WTC11 (cell line): Measurements from ENCODE around the gene ERBB2. TPM values are rescaled to one million over a fixed set of nuclear protein-coding genes. Genes with fewer than 3 reads are reported as not detected.

Experiments used
- ATAC-seq: fragments of 200-7000 bp; cut with Tn5 transposase; 2 replicates; pipeline ENCODE4 v1.10.0; 2021; ENCODE audit warnings: mild to moderate bottlenecking, moderate library complexity
- CTCF ChIA-PET: fragments of 300-600 bp; sonication (Branson Sonifier 250); formaldehyde crosslinking; loops from one replicate; lab custom pipeline; 2021; ENCODE audit warnings: antibody characterized with exemption; lab: Charles Lee
- POLR2A ChIA-PET: fragments of 350-600 bp; sonication (Branson Sonifier 250); formaldehyde crosslinking; loops from one replicate; lab custom pipeline; 2021; ENCODE audit warnings: antibody characterized with exemption; lab: Charles Lee
- DNase-seq: peaks from one replicate; pipeline ENCODE4 v3.0.0; 2021; ENCODE audit warnings: low spot score
- H3K27ac Mint-ChIP-seq: 2 replicates; pipeline ENCODE4 v1.8.0; 2021; ENCODE audit warnings: mixed read lengths
- H3K27me3 Mint-ChIP-seq: 2 replicates; pipeline ENCODE4 v1.8.0; 2021; ENCODE audit warnings: low read depth, mild to moderate bottlenecking, moderate library complexity, mixed read lengths
- H3K36me3 Mint-ChIP-seq: 2 replicates; pipeline ENCODE4 v1.8.0; 2021; ENCODE audit warnings: mixed read lengths
- H3K4me1 Mint-ChIP-seq: 2 replicates; pipeline ENCODE4 v1.8.0; 2022; ENCODE audit warnings: mixed read lengths
- H3K4me3 Mint-ChIP-seq: 2 replicates; pipeline ENCODE4 v1.8.0; 2021; ENCODE audit warnings: mild to moderate bottlenecking, moderate library complexity, mixed read lengths
- H3K9me3 Mint-ChIP-seq: 2 replicates; pipeline ENCODE4 v1.8.0; 2021; ENCODE audit warnings: mixed read lengths
- FOXK1 ChIP-seq: sonication (generic); formaldehyde crosslinking; IDR thresholded peaks from 2 replicates; pipeline ENCODE4 v1.8.0; 2022; ENCODE audit warnings: mild to moderate bottlenecking, moderate library complexity, missing genetic modification reagents
- GABPB1 ChIP-seq: sonication (generic); formaldehyde crosslinking; IDR thresholded peaks from 2 replicates; pipeline ENCODE4 v1.8.1; 2023; ENCODE audit warnings: mild to moderate bottlenecking, missing genetic modification reagents
- GRHL2 ChIP-seq: fragments of 250-450 bp; sonication (Bioruptor Pico); IDR thresholded peaks from 2 replicates; pipeline ENCODE4 v1.8.0; 2022; ENCODE audit warnings: mild to moderate bottlenecking, moderate library complexity; ENCODE audit not compliant: insufficient replicate concordance, severe bottlenecking
- KAT7 ChIP-seq: sonication (generic); formaldehyde crosslinking; IDR thresholded peaks from 2 replicates; pipeline ENCODE4 v1.8.1; 2023; ENCODE audit warnings: missing genetic modification reagents, mild to moderate bottlenecking, borderline replicate concordance
- MYBL2 ChIP-seq: sonication (generic); formaldehyde crosslinking; IDR thresholded peaks from 2 replicates; pipeline ENCODE4 v1.8.1; 2023; ENCODE audit warnings: mild to moderate bottlenecking, moderate library complexity, missing genetic modification reagents
- OVOL2 ChIP-seq: fragments of 250-450 bp; sonication (Bioruptor Pico); IDR thresholded peaks from 2 replicates; pipeline ENCODE4 v1.9.0; 2021; ENCODE audit warnings: mild to moderate bottlenecking, borderline replicate concordance
- RELA ChIP-seq: sonication (generic); formaldehyde crosslinking; IDR thresholded peaks from 2 replicates; pipeline ENCODE4 v1.8.1; 2022; ENCODE audit warnings: missing genetic modification reagents, mild to moderate bottlenecking, borderline replicate concordance
- RORB ChIP-seq: fragments of 250-450 bp; sonication (Bioruptor Pico); IDR thresholded peaks from 2 replicates; pipeline ENCODE4 v1.9.0; 2021; ENCODE audit warnings: mild to moderate bottlenecking
- SP1 ChIP-seq: sonication (generic); formaldehyde crosslinking; conservative IDR thresholded peaks from 2 replicates; pipeline ENCODE4 v1.8.1; 2022; ENCODE audit warnings: missing genetic modification reagents
- TEAD1 ChIP-seq: sonication (generic); formaldehyde crosslinking; IDR thresholded peaks from 2 replicates; pipeline ENCODE4 v1.8.0; 2022; ENCODE audit warnings: mild to moderate bottlenecking, missing genetic modification reagents
- ZBTB21 ChIP-seq: sonication (generic); formaldehyde crosslinking; IDR thresholded peaks from 2 replicates; pipeline ENCODE4 v1.8.1; 2023; ENCODE audit warnings: mild to moderate bottlenecking, missing genetic modification reagents, borderline replicate concordance
- ZNF121 ChIP-seq: sonication (generic); formaldehyde crosslinking; IDR thresholded peaks from 2 replicates; pipeline ENCODE4 v1.8.0; 2023; ENCODE audit warnings: missing genetic modification reagents
- ZNF396 ChIP-seq: fragments of 250-450 bp; sonication (Bioruptor Pico); IDR thresholded peaks from 2 replicates; pipeline ENCODE4 v1.8.0; 2021; ENCODE audit warnings: mild to moderate bottlenecking, moderate library complexity, borderline replicate concordance
- ZNF416 ChIP-seq: fragments of 250-450 bp; sonication (Bioruptor Pico); IDR thresholded peaks from 2 replicates; pipeline ENCODE4 v1.9.0; 2021; ENCODE audit warnings: mild to moderate bottlenecking, inconsistent platforms
- ZNF423 ChIP-seq: fragments of 250-450 bp; sonication (Bioruptor Pico); IDR thresholded peaks from 2 replicates; pipeline ENCODE4 v2.1.2; 2022; ENCODE audit warnings: mild to moderate bottlenecking, moderate library complexity
- total RNA-seq: library from RNA; stranded (reverse); gene quantifications from 3 replicates; pipeline ENCODE4 v1.2.3, GENCODE V29; 2021
- TF ChIP-seq, protein P1 (sequence below): sonication (generic); formaldehyde crosslinking; IDR thresholded peaks from 2 replicates; pipeline ENCODE4 v1.8.0; 2023; ENCODE audit warnings: missing genetic modification reagents, mild to moderate bottlenecking, borderline replicate concordance
- TF ChIP-seq, protein P2 (sequence below): sonication (generic); formaldehyde crosslinking; IDR thresholded peaks from 2 replicates; pipeline ENCODE4 v1.8.0; 2023; ENCODE audit warnings: mild to moderate bottlenecking, missing genetic modification reagents
- TF ChIP-seq, protein P3 (sequence below): sonication (generic); formaldehyde crosslinking; IDR thresholded peaks from 2 replicates; pipeline ENCODE4 v1.8.1; 2023; ENCODE audit warnings: mild to moderate bottlenecking, missing genetic modification reagents, moderate library complexity
- TF ChIP-seq, protein P4 (sequence below): sonication (generic); formaldehyde crosslinking; IDR thresholded peaks from 2 replicates; pipeline ENCODE4 v1.8.0; 2022; ENCODE audit warnings: mild to moderate bottlenecking, missing genetic modification reagents
- TF ChIP-seq, protein P5 (sequence below): sonication (generic); formaldehyde crosslinking; IDR thresholded peaks from 2 replicates; pipeline ENCODE4 v1.8.0; 2022; ENCODE audit warnings: mild to moderate bottlenecking, missing genetic modification reagents
- TF ChIP-seq, protein P6 (sequence below): sonication (generic); formaldehyde crosslinking; IDR thresholded peaks from 2 replicates; pipeline ENCODE4 v1.8.1; 2022; ENCODE audit warnings: mild to moderate bottlenecking, missing genetic modification reagents, moderate library complexity, borderline replicate concordance
- TF ChIP-seq, protein P7 (sequence below): sonication (generic); formaldehyde crosslinking; IDR thresholded peaks from 2 replicates; pipeline ENCODE4 v1.8.0; 2022; ENCODE audit warnings: mild to moderate bottlenecking, missing genetic modification reagents

The ERBB2 gene
- total RNA-seq, 1 experiment from 2014 or later, result 209 TPM

DNA sequence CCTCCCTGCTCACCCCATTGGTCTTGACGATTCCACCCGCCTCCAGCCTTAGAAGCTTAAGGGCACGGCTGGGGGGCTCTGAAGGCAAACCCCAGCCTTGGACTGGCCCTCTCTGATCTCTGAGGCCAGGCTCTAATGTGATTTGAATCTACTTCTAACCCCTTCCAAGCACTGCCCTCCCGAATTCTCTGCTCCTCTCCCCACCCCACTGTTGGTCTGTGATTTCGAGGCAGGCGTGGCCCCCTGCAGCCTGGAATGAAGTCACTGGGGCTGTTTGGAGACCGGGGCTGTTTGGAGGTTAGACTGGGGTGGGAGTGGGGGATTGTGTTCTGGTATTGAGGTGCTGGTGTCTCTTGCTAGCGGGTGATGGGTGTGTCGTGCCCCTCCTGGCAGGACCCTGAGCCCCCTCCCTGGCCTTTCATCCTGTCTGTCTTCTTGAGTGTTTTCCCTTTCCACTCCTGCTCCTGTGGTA is 40.1 kb downstream of the ERBB2 start (continued):
- TF ChIP-seq GRHL2 (CRISPR knock-in tag), result no peak
- TF ChIP-seq, all 79 proteins: peak for 0

DNA sequence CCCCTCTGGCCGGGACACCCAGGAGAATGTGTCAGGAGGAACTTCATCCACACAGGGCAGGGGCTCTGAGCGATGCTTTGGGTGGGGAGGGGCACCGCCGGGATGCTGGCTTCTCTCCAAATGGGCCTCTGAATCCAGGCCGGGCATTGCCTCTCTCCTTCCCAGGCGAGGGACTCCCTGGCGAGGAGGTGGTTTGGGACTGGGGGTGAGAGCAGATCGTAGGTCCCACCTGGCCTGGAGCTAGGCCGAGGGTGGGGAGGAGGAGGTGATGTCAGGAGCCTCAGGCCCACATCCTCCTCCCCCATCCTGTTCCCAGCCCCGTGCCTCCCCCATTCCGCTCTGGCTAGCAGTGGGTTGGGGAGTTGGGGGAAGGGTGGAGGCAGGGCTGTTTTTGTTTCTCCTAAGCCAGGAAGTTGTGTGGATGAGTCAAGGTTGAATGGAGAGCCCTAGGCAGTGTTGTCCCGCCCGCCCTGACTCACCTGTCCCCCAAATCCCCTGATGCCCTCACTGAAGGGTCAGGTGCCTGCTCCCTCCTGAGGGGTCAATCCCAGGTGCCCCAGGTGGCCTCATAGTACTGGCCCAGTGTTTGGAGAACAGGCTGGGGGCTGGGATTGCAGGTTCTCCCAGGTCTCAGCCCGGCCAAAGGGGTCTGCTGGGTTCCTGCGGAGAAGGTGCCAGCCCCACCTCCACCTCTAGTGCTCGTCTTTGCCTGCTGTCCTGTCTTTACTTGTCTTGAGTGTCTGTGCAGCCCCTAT is 40.7 kb downstream of the ERBB2 start:
- Mint-ChIP-seq H3K4me1 (peaks cover 37% of the 10 kb centered on the region), H3K36me3 (peaks cover 18% of the 10 kb centered on the region), H3K9me3 (no peaks in the 10 kb centered on the region), H3K27ac (peak overlapping the region; percentile 98), H3K4me3 (peak overlapping the region; percentile 91), H3K27me3 (no peaks in the 10 kb centered on the region; the same call in 1 of the 2 replicates)
- DNase-seq, result peak; percentile 78
- ATAC-seq, result peak; percentile 69
- POLR2A ChIA-PET, result interaction anchor here (2.3 to 2.4 kb wide), 2 partner anchors 13 to 41 kb away, joined by 7 to 10 read pairs; partner anchors contain the start of gene ERBB2
- CTCF ChIA-PET, result interaction anchor here (3.0 kb wide), 1 partner anchor 11 kb away, joined by 32 read pairs; the partner anchor contains the start of gene MIEN1
- TF ChIP-seq, protein P1, sequence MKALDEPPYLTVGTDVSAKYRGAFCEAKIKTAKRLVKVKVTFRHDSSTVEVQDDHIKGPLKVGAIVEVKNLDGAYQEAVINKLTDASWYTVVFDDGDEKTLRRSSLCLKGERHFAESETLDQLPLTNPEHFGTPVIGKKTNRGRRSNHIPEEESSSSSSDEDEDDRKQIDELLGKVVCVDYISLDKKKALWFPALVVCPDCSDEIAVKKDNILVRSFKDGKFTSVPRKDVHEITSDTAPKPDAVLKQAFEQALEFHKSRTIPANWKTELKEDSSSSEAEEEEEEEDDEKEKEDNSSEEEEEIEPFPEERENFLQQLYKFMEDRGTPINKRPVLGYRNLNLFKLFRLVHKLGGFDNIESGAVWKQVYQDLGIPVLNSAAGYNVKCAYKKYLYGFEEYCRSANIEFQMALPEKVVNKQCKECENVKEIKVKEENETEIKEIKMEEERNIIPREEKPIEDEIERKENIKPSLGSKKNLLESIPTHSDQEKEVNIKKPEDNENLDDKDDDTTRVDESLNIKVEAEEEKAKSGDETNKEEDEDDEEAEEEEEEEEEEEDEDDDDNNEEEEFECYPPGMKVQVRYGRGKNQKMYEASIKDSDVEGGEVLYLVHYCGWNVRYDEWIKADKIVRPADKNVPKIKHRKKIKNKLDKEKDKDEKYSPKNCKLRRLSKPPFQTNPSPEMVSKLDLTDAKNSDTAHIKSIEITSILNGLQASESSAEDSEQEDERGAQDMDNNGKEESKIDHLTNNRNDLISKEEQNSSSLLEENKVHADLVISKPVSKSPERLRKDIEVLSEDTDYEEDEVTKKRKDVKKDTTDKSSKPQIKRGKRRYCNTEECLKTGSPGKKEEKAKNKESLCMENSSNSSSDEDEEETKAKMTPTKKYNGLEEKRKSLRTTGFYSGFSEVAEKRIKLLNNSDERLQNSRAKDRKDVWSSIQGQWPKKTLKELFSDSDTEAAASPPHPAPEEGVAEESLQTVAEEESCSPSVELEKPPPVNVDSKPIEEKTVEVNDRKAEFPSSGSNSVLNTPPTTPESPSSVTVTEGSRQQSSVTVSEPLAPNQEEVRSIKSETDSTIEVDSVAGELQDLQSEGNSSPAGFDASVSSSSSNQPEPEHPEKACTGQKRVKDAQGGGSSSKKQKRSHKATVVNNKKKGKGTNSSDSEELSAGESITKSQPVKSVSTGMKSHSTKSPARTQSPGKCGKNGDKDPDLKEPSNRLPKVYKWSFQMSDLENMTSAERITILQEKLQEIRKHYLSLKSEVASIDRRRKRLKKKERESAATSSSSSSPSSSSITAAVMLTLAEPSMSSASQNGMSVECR (CRISPR knock-in tag), result peak; percentile 88; the same call in 1 of the 2 replicates
- peak; percentile 94 for TF ChIP-seq FOXK1 (CRISPR knock-in tag)
- 0 out of 2 replicates have a peak, but pooled peaks have one; percentile 33 for TF ChIP-seq MYBL2
- TF ChIP-seq GABPB1 (CRISPR knock-in tag), result peak; percentile 84
- TF ChIP-seq, protein P2, sequence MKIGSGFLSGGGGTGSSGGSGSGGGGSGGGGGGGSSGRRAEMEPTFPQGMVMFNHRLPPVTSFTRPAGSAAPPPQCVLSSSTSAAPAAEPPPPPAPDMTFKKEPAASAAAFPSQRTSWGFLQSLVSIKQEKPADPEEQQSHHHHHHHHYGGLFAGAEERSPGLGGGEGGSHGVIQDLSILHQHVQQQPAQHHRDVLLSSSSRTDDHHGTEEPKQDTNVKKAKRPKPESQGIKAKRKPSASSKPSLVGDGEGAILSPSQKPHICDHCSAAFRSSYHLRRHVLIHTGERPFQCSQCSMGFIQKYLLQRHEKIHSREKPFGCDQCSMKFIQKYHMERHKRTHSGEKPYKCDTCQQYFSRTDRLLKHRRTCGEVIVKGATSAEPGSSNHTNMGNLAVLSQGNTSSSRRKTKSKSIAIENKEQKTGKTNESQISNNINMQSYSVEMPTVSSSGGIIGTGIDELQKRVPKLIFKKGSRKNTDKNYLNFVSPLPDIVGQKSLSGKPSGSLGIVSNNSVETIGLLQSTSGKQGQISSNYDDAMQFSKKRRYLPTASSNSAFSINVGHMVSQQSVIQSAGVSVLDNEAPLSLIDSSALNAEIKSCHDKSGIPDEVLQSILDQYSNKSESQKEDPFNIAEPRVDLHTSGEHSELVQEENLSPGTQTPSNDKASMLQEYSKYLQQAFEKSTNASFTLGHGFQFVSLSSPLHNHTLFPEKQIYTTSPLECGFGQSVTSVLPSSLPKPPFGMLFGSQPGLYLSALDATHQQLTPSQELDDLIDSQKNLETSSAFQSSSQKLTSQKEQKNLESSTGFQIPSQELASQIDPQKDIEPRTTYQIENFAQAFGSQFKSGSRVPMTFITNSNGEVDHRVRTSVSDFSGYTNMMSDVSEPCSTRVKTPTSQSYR (CRISPR knock-in tag), result peak; percentile 97
- TF ChIP-seq, protein P3, sequence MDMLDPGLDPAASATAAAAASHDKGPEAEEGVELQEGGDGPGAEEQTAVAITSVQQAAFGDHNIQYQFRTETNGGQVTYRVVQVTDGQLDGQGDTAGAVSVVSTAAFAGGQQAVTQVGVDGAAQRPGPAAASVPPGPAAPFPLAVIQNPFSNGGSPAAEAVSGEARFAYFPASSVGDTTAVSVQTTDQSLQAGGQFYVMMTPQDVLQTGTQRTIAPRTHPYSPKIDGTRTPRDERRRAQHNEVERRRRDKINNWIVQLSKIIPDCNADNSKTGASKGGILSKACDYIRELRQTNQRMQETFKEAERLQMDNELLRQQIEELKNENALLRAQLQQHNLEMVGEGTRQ (CRISPR knock-in tag), result 0 out of 2 replicates have a peak, but pooled peaks have one; percentile 4
- TF ChIP-seq RORB (CRISPR knock-in tag), result no peak
- TF ChIP-seq ZBTB21 (CRISPR knock-in tag), result peak; percentile 36; the same call in 1 of the 2 replicates
- TF ChIP-seq, protein P4, sequence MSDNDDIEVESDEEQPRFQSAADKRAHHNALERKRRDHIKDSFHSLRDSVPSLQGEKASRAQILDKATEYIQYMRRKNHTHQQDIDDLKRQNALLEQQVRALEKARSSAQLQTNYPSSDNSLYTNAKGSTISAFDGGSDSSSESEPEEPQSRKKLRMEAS (CRISPR knock-in tag), result peak; percentile 67; the same call in 1 of the 2 replicates
- TF ChIP-seq, protein P5, sequence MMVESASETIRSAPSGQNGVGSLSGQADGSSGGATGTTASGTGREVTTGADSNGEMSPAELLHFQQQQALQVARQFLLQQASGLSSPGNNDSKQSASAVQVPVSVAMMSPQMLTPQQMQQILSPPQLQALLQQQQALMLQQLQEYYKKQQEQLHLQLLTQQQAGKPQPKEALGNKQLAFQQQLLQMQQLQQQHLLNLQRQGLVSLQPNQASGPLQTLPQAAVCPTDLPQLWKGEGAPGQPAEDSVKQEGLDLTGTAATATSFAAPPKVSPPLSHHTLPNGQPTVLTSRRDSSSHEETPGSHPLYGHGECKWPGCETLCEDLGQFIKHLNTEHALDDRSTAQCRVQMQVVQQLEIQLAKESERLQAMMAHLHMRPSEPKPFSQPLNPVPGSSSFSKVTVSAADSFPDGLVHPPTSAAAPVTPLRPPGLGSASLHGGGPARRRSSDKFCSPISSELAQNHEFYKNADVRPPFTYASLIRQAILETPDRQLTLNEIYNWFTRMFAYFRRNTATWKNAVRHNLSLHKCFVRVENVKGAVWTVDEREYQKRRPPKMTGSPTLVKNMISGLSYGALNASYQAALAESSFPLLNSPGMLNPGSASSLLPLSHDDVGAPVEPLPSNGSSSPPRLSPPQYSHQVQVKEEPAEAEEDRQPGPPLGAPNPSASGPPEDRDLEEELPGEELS (CRISPR knock-in tag), result 0 out of 2 replicates have a peak, but pooled peaks have one; percentile 32
- TF ChIP-seq OVOL2 (CRISPR knock-in tag), result no peak
- TF ChIP-seq, protein P6, sequence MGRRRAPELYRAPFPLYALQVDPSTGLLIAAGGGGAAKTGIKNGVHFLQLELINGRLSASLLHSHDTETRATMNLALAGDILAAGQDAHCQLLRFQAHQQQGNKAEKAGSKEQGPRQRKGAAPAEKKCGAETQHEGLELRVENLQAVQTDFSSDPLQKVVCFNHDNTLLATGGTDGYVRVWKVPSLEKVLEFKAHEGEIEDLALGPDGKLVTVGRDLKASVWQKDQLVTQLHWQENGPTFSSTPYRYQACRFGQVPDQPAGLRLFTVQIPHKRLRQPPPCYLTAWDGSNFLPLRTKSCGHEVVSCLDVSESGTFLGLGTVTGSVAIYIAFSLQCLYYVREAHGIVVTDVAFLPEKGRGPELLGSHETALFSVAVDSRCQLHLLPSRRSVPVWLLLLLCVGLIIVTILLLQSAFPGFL (CRISPR knock-in tag), result 0 out of 2 replicates have a peak, but pooled peaks have one; percentile 42
- peak; percentile 74 for TF ChIP-seq SP1 (CRISPR knock-in tag)
- TF ChIP-seq KAT7 (CRISPR knock-in tag), result peak; percentile 97
- 0 out of 2 replicates have a peak, but pooled peaks have one; percentile 56 for TF ChIP-seq RELA (CRISPR knock-in tag)
- TF ChIP-seq, protein P7, sequence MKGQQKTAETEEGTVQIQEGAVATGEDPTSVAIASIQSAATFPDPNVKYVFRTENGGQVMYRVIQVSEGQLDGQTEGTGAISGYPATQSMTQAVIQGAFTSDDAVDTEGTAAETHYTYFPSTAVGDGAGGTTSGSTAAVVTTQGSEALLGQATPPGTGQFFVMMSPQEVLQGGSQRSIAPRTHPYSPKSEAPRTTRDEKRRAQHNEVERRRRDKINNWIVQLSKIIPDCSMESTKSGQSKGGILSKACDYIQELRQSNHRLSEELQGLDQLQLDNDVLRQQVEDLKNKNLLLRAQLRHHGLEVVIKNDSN (CRISPR knock-in tag), result peak; percentile 42; the same call in 1 of the 2 replicates
- TF ChIP-seq ZNF416 (CRISPR knock-in tag), result no peak
- TF ChIP-seq ZNF396 (CRISPR knock-in tag), result no peak
- TF ChIP-seq TEAD1 (CRISPR knock-in tag), result peak; percentile 33; the same call in 1 of the 2 replicates
- TF ChIP-seq ZNF121 (CRISPR knock-in tag), result no peak
- peak; percentile 49; the same call in 1 of the 2 replicates for TF ChIP-seq ZNF423 (CRISPR knock-in tag)
